DND-41 (cell line): Measurements from ENCODE around the gene STAG1.

Experiments used
- CTCF ChIP-seq: IDR thresholded peaks from 2 replicates; pipeline ENCODE4 v1.5.1; 2012; ENCODE audit warnings: borderline replicate concordance, low read length, moderate library complexity, mild to moderate bottlenecking; ENCODE audit not compliant: poor library complexity, severe bottlenecking; ENCODE audit errors: extremely low read depth
- EZH2 ChIP-seq: IDR thresholded peaks from 3 replicates; pipeline ENCODE4 v1.6.1; 2012; ENCODE audit warnings: borderline replicate concordance, low read depth, mild to moderate bottlenecking, moderate library complexity, low read length, inconsistent platforms; ENCODE audit not compliant: severe bottlenecking

DNA sequence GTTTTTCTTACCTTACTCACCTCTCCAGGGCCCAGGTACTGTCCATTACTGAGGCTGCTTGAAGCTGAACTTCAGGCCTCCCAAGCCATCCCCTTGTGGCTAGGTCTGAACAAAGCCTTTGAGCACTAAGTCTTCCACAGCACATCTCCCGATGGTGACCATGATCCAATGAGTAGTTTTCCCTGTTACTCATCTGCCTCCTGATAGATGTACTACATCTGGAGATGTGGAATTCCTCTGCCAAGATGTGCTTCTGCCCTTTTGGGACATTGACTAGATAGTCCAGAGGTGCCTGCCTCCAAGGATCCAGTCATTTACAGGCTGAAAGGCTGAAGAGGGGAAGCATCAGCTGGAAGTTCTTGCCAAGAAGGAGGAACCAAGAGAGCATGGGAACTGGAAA, 37.8 kb upstream of the STAG1 start:
- TF ChIP-seq CTCF, result no peak
- TF ChIP-seq EZH2, result no peak
